ENCODE measurements around the gene N4BP2.

N4BP2 gene

GRCh38 chr4:40190880-40191815, 134.5 kb downstream of the N4BP2 start:
- H3K9me3 ChIP-seq (ENCODE audit: control insufficient read depth, insufficient read depth, low read depth, low read length) = no peaks in the 10 kb centered on the region
- H3K4me3 ChIP-seq (ENCODE audit: low read depth, low read length) = no peak overlapping the region
- no peak overlapping the region for H3K27ac ChIP-seq (ENCODE audit: extremely low read depth, low read depth, low read length)
- H3K36me3 ChIP-seq (ENCODE audit: control insufficient read depth in 2 of 2, insufficient read depth in 1 of 2, low read length in 2 of 2) = no peaks in the 10 kb centered on the region
- no peaks in the 10 kb centered on the region for H3K4me1 ChIP-seq (ENCODE audit: control insufficient read depth, insufficient read depth, low read length)
- ChIA-PET CTCF (interaction anchor here (0.6 to 0.7 kb wide), 2 partner anchors 8 to 135 kb away, joined by 3 read pairs; no protein-coding TSS in a partner anchor), POLR2A (no interaction called here)
- TF ChIP-seq ZNF658 (tag by site-specific recombination; IDR thresholded peaks at IDR 0.05) (no peak), ZNF174 (tag by site-specific recombination; IDR thresholded peaks at IDR 0.05) (no peak), AEBP2 (tag by site-specific recombination; IDR thresholded peaks at IDR 0.05; ENCODE audit: borderline replicate concordance) (no peak), ZBTB7A (tag by site-specific recombination; IDR thresholded peaks at IDR 0.05; ENCODE audit: low read depth) (no peak), PRDM10 (tag by site-specific recombination; IDR thresholded peaks at IDR 0.05) (no peak), HOXC10 (CRISPR knock-in tag; IDR thresholded peaks at IDR 0.05) (no peak)

GRCh38 chr4:40192114-40193015, 135.7 kb downstream of the N4BP2 start:
- Histone ChIP-seq H3K4me3 (ENCODE audit: low read depth, low read length) (no peak overlapping the region), H3K4me1 (ENCODE audit: control insufficient read depth, insufficient read depth, low read length) (no peaks in the 10 kb centered on the region), H3K27ac (ENCODE audit: extremely low read depth, low read depth, low read length) (no peak overlapping the region), H3K36me3 (ENCODE audit: control insufficient read depth in 2 of 2, insufficient read depth in 1 of 2, low read length in 2 of 2) (no peaks in the 10 kb centered on the region), H3K9me3 (ENCODE audit: control insufficient read depth, insufficient read depth, low read depth, low read length) (no peaks in the 10 kb centered on the region)
- CTCF ChIA-PET = no interaction called here
- POLR2A ChIA-PET = no interaction called here
- TF ChIP-seq ZNF580 (tag by site-specific recombination; IDR thresholded peaks at IDR 0.05) (no peak), GLIS2 (tag by site-specific recombination; IDR thresholded peaks at IDR 0.05) (no peak), ZNF645 (tag by site-specific recombination; IDR thresholded peaks at IDR 0.05) (no peak), ZNF626 (tag by site-specific recombination; IDR thresholded peaks at IDR 0.05) (no peak), ZBTB6 (tag by site-specific recombination; IDR thresholded peaks at IDR 0.05) (no peak), ZNF335 (tag by site-specific recombination; conservative IDR thresholded peaks at IDR 0.05) (no peak), ZNF140 (tag by site-specific recombination; IDR thresholded peaks at IDR 0.05) (no peak), ELK4 (IDR thresholded peaks at IDR 0.05; ENCODE audit: borderline replicate concordance, low read depth, low read length) (no peak), ZNF530 (tag by site-specific recombination; IDR thresholded peaks at IDR 0.05; ENCODE audit: low read depth) (no peak), ZBTB1 (tag by site-specific recombination; IDR thresholded peaks at IDR 0.05) (no peak), ZNF837 (tag by site-specific recombination; IDR thresholded peaks at IDR 0.05) (no peak), ZBTB26 (tag by site-specific recombination; optimal IDR thresholded peaks at IDR 0.05) (no peak), ZNF792 (tag by site-specific recombination; IDR thresholded peaks at IDR 0.05) (no peak), GLIS1 (tag by site-specific recombination; IDR thresholded peaks at IDR 0.05) (no peak), ZNF394 (tag by site-specific recombination; IDR thresholded peaks at IDR 0.05; ENCODE audit: borderline replicate concordance) (no peak), ZNF37A (tag by site-specific recombination; IDR thresholded peaks at IDR 0.05) (no peak)

Data from HEK293 (cell line).